PC-9 (cell line): ENCODE data around the gene SLC22A4. TPM values are rescaled to one million over a fixed set of nuclear protein-coding genes. Genes with fewer than 3 reads are reported as not detected.
A peak's percentile ranks its signal among the peaks of the same experiment; 100 is the strongest.

ENCODE experiments used
- BruUV-seq: library from RNA; stranded (reverse); fragments of 400-500 nt; replicated peaks from 2 replicates; lab custom pipeline; 2021; lab: Mats Ljungman, UMichigan
- CTCF ChIA-PET: fragments of 300-600 bp; sonication (Branson Sonifier 250); formaldehyde crosslinking; loops from one replicate; lab custom pipeline; 2022; ENCODE audit warnings: antibody characterized with exemption; lab: Charles Lee
- POLR2A ChIA-PET: fragments of 300-600 bp; sonication (Branson Sonifier 250); formaldehyde crosslinking; loops from one replicate; lab custom pipeline; 2022; ENCODE audit warnings: antibody characterized with exemption; ENCODE audit not compliant: unreplicated experiment; lab: Charles Lee
- DNase-seq, 2 experiments: peaks; one replicate each; pipeline versions ENCODE4 v3.0.0 to v3.0.0-alpha.2; 2015 to 2022; ENCODE audit warnings: mixed read lengths in 1 of 2
- H2AFZ ChIP-seq: fragments of 200-600 bp; sonication (generic); 2 replicates; pipeline ENCODE4 v1.8.1; 2017; ENCODE audit warnings: antibody characterized with exemption
- H3F3A ChIP-seq: fragments of 200-600 bp; sonication (generic); 2 replicates; pipeline ENCODE4 v1.8.1; 2017; ENCODE audit warnings: antibody characterized with exemption, mild to moderate bottlenecking, low read depth; ENCODE audit not compliant: insufficient read depth
- H3K27ac ChIP-seq: fragments of 200-600 bp; sonication (generic); 2 replicates; pipeline ENCODE4 v1.6.1; 2016; ENCODE audit warnings: mixed run types
- H3K27me3 ChIP-seq: fragments of 200-600 bp; sonication (generic); 2 replicates; pipeline ENCODE4 v1.6.1; 2016; ENCODE audit warnings: low read depth, mixed run types; ENCODE audit not compliant: insufficient read depth
- H3K36me3 ChIP-seq: fragments of 200-600 bp; sonication (generic); 2 replicates; pipeline ENCODE4 v1.6.1; 2016; ENCODE audit warnings: low read depth, mixed run types
- H3K4me1 ChIP-seq: fragments of 200-600 bp; sonication (generic); replicated peaks from 2 replicates; pipeline ENCODE4 v1.6.1; 2016; ENCODE audit warnings: mixed run types; ENCODE audit not compliant: insufficient read depth
- H3K4me2 ChIP-seq: fragments of 200-600 bp; sonication (generic); 2 replicates; pipeline ENCODE4 v1.6.1; 2017; ENCODE audit warnings: mixed run types
- H3K4me3 ChIP-seq: fragments of 200-600 bp; sonication (generic); 2 replicates; pipeline ENCODE4 v1.6.1; 2016; ENCODE audit warnings: mixed run types
- H3K79me2 ChIP-seq: fragments of 200-600 bp; sonication (generic); 2 replicates; pipeline ENCODE4 v1.6.1; 2017; ENCODE audit warnings: low read depth, mixed run types
- H3K9me2 ChIP-seq: fragments of 200-600 bp; sonication (generic); 2 replicates; pipeline ENCODE4 v1.8.1; 2017; ENCODE audit warnings: mild to moderate bottlenecking; ENCODE audit not compliant: insufficient read depth
- H3K9me3 ChIP-seq: fragments of 200-600 bp; sonication (generic); 2 replicates; pipeline ENCODE4 v1.8.1; 2016; ENCODE audit warnings: low read depth; ENCODE audit not compliant: insufficient read depth
- H4K20me1 ChIP-seq: fragments of 200-600 bp; sonication (generic); 2 replicates; pipeline ENCODE4 v1.8.1; 2017; ENCODE audit not compliant: insufficient read depth
- EZH2 ChIP-seq: fragments of 200-600 bp; sonication (generic); IDR thresholded peaks from 2 replicates; pipeline ENCODE4 v1.8.0; 2017; ENCODE audit warnings: antibody characterized with exemption, low read depth
- intact Hi-C: fragments of 100-400 bp; cut with micrococcal nuclease; formaldehyde crosslinking; loops from one replicate; pipeline ENCODE4 v1.10.0; 2022; ENCODE audit not compliant: unreplicated experiment
- total RNA-seq: library from RNA; stranded (reverse); gene quantifications from 2 replicates; pipeline ENCODE4 v1.2.3, GENCODE V29; 2021
- TF ChIP-seq, protein P1 (sequence below): fragments of 200-600 bp; sonication (generic); conservative IDR thresholded peaks from 2 replicates; pipeline ENCODE4 v1.6.1; 2017; ENCODE audit warnings: mixed run types, antibody characterized with exemption, mild to moderate bottlenecking, moderate library complexity

Gene SLC22A4
- total RNA-seq, 1 experiment from 2014 or later: 4.2 TPM

DNA sequence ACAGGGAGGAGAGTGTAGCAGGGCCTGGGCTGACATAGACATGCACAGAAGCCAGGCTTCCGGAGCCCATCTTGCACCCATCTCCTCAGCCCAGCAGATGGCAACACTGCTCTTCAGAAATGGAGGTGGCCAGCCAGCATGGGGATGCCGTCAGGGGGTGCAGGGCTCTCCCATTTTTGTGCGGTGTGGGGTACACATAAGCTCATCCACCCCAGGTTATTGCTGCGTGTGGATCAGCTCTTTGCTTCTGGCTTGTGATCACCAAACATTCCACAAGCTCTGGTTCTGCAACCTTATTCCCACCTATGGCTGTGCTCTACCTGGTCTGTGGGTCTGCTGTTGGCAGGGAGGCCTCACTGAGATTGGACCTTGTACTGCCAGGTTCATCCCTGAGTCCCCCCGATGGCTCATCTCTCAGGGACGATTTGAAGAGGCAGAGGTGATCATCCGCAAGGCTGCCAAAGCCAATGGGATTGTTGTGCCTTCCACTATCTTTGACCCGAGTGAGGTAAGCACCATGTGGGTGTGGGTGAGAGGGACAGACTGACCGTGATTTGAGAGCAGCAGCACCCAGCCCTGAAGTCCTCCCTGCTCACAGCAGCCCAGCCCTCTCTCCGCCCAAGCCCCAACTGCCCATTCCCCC, 92.6 kb downstream of the SLC22A4 start:
- POLR2A ChIA-PET: interaction anchor here (0.5 to 0.7 kb wide), 2 partner anchors 17 to 350 kb away, joined by 4 to 8 read pairs; partner anchors contain the start of gene SLC22A5
- TF ChIP-seq EZH2: no peak
- TF ChIP-seq, protein P1, sequence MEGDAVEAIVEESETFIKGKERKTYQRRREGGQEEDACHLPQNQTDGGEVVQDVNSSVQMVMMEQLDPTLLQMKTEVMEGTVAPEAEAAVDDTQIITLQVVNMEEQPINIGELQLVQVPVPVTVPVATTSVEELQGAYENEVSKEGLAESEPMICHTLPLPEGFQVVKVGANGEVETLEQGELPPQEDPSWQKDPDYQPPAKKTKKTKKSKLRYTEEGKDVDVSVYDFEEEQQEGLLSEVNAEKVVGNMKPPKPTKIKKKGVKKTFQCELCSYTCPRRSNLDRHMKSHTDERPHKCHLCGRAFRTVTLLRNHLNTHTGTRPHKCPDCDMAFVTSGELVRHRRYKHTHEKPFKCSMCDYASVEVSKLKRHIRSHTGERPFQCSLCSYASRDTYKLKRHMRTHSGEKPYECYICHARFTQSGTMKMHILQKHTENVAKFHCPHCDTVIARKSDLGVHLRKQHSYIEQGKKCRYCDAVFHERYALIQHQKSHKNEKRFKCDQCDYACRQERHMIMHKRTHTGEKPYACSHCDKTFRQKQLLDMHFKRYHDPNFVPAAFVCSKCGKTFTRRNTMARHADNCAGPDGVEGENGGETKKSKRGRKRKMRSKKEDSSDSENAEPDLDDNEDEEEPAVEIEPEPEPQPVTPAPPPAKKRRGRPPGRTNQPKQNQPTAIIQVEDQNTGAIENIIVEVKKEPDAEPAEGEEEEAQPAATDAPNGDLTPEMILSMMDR: peak; percentile 81
- intact Hi-C loops: loop anchor here (1.0 to 10.0 kb wide), 11 partner anchors 78 to 481 kb away; partner anchors contain the start of genes GDF9, KIF3A and UQCRQ

GRCh38 chr5:132387640-132388117, 93.5 kb downstream of the SLC22A4 start:
- no peaks in the 10 kb centered on the region for H3K9me3 ChIP-seq
- H3K36me3 ChIP-seq: 0 out of 2 replicates have a peak, but pooled peaks cover 8% of the 10 kb centered on the region
- no peaks in the 10 kb centered on the region for H3K27me3 ChIP-seq
- H3K27ac ChIP-seq: peak overlapping the region; percentile 97
- no peaks in the 10 kb centered on the region for H3K9me2 ChIP-seq
- H2AFZ ChIP-seq: no peak overlapping the region
- CTCF ChIA-PET: interaction anchor here (0.6 to 1.3 kb wide), 6 partner anchors 23 to 394 kb away, joined by 3 to 8 read pairs (median 4); no protein-coding TSS in a partner anchor
- H3K79me2 ChIP-seq: no peaks in the 10 kb centered on the region
- TSS peak; percentile 29 for BruUV-seq
- TF ChIP-seq, protein P1: no peak
- TF ChIP-seq EZH2: no peak
- peaks cover 52% of the 10 kb centered on the region for H3K4me1 ChIP-seq
- peak; percentile 74 to 96 for DNase-seq
- H3K4me2 ChIP-seq: peak overlapping the region; percentile 83
- intact Hi-C loops: loop anchor here (1.0 to 10.0 kb wide), 10 partner anchors 77 to 480 kb away; partner anchors contain the start of genes GDF9, KIF3A and UQCRQ
- H3K4me3 ChIP-seq: peak overlapping the region; percentile 33; the same call in 1 of the 2 replicates
- H3F3A ChIP-seq: peaks cover 42% of the 10 kb centered on the region
- POLR2A ChIA-PET: interaction anchor here (0.6 to 1.3 kb wide), 8 partner anchors 24 to 1023 kb away, joined by 3 to 25 read pairs (median 6); partner anchors contain the start of gene IRF1
- no peaks in the 10 kb centered on the region for H4K20me1 ChIP-seq

More for the DNA sequence above, 92.6 kb downstream of the SLC22A4 start:
- H3K9me2 ChIP-seq: no peaks in the 10 kb centered on the region
- H4K20me1 ChIP-seq: no peaks in the 10 kb centered on the region
- no peaks in the 10 kb centered on the region for H3K27me3 ChIP-seq
- no TSS peak for BruUV-seq
- H3F3A ChIP-seq: peaks cover 42% of the 10 kb centered on the region
- H3K79me2 ChIP-seq: no peaks in the 10 kb centered on the region
- H3K4me2 ChIP-seq: peak overlapping the region; percentile 83
- no peak overlapping the region for H3K4me3 ChIP-seq
- H3K9me3 ChIP-seq: no peaks in the 10 kb centered on the region
- peaks cover 52% of the 10 kb centered on the region for H3K4me1 ChIP-seq
- no peak overlapping the region for H2AFZ ChIP-seq
- H3K27ac ChIP-seq: peak overlapping the region; percentile 97
- H3K36me3 ChIP-seq: 0 out of 2 replicates have a peak, but pooled peaks cover 3% of the 10 kb centered on the region
- CTCF ChIA-PET: interaction anchor here (0.6 to 1.3 kb wide), 6 partner anchors 80 to 140 kb away, joined by 3 to 8 read pairs (median 4); no protein-coding TSS in a partner anchor
- DNase-seq: peak; percentile 44 to 62
